Mesendoderm (in vitro differentiated cells): ENCODE results near the gene EIF2AK2.

ENCODE experiments used
- DNase-seq: peaks from one replicate; pipeline ENCODE4 v3.0.0; 2013
- H2AK5ac ChIP-seq: 2 replicates; pipeline ENCODE4 v1.6.1; 2013; ENCODE audit warnings: low read length, inconsistent platforms
- H2BK120ac ChIP-seq: 2 replicates; pipeline ENCODE4 v1.6.1; 2013; ENCODE audit warnings: low read depth, mild to moderate bottlenecking, low read length, moderate library complexity, mixed read lengths
- H2BK15ac ChIP-seq: replicated peaks from 2 replicates; pipeline ENCODE4 v1.6.1; 2013; ENCODE audit warnings: low read depth, mild to moderate bottlenecking, moderate library complexity
- H2BK5ac ChIP-seq: 2 replicates; pipeline ENCODE4 v1.6.1; 2013; ENCODE audit warnings: low read length, inconsistent platforms
- H3K18ac ChIP-seq: 2 replicates; pipeline ENCODE4 v1.6.1; 2013; ENCODE audit warnings: mild to moderate bottlenecking, low read length, mixed read lengths
- H3K23ac ChIP-seq: one replicate; pipeline ENCODE4 v1.6.1; 2013; ENCODE audit warnings: low read length
- H3K27ac ChIP-seq: 2 replicates; pipeline ENCODE4 v1.5.1; 2013; ENCODE audit warnings: low read depth, mild to moderate bottlenecking, inconsistent platforms, low read length, moderate library complexity
- H3K27me3 ChIP-seq: 2 replicates; pipeline ENCODE4 v1.6.1; 2013; ENCODE audit warnings: low read length, control low read depth, mild to moderate bottlenecking, inconsistent platforms; ENCODE audit not compliant: insufficient read depth, poor library complexity
- H3K36me3 ChIP-seq: 2 replicates; pipeline ENCODE4 v1.6.1; 2013; ENCODE audit warnings: low read length, inconsistent platforms; ENCODE audit not compliant: control insufficient read depth, insufficient read depth
- H3K4ac ChIP-seq: one replicate; pipeline ENCODE4 v1.6.1; 2013; ENCODE audit warnings: low read depth, mild to moderate bottlenecking, low read length, moderate library complexity
- H3K4me1 ChIP-seq: 2 replicates; pipeline ENCODE4 v1.6.1; 2013; ENCODE audit warnings: low read depth, low read length, inconsistent platforms; ENCODE audit not compliant: control insufficient read depth
- H3K4me2 ChIP-seq: 2 replicates; pipeline ENCODE4 v1.6.1; 2013; ENCODE audit warnings: low read length
- H3K4me3 ChIP-seq: 2 replicates; pipeline ENCODE4 v1.5.1; 2013; ENCODE audit warnings: mild to moderate bottlenecking, low read length
- H3K56ac ChIP-seq: one replicate; pipeline ENCODE4 v1.6.1; 2013; ENCODE audit warnings: low read length
- H3K79me1 ChIP-seq: 2 replicates; pipeline ENCODE4 v1.6.1; 2013; ENCODE audit warnings: low read length, inconsistent platforms
- H3K79me2 ChIP-seq: 2 replicates; pipeline ENCODE4 v1.6.1; 2013; ENCODE audit warnings: mild to moderate bottlenecking, low read length; ENCODE audit not compliant: control insufficient read depth, insufficient read depth
- H3K9ac ChIP-seq: 2 replicates; pipeline ENCODE4 v1.6.1; 2013; ENCODE audit warnings: low read length, inconsistent platforms
- H4K5ac ChIP-seq: one replicate; pipeline ENCODE4 v1.6.1; 2013; ENCODE audit warnings: low read length
- H4K8ac ChIP-seq: one replicate; pipeline ENCODE4 v1.6.1; 2013; ENCODE audit warnings: low read depth, mild to moderate bottlenecking, control low read depth, low read length, moderate library complexity
- WGBS: extraction: QIAGEN DNeasy Blood & Tissue Kit; methylation state at CpG from one replicate; pipeline ENCODE4 v1.1.7; 2013; ENCODE audit warnings: low lambda C conversion rate, missing lambda C conversion rate; ENCODE audit not compliant: insufficient coverage; ENCODE audit errors: extremely low coverage; 5-methylcytosine and 5-hydroxymethylcytosine counted together

The EIF2AK2 gene

GRCh38 chr2:37191747-37192146 is 35.0 kb upstream of the EIF2AK2 start:
- Histone ChIP-seq H3K79me2 (peaks cover under 1% of the 10 kb centered on the region), H2BK5ac (no peak overlapping the region), H4K8ac (no peak overlapping the region), H3K79me1 (no peaks in the 10 kb centered on the region), H2BK120ac (no peak overlapping the region), H2BK15ac (no peak overlapping the region), H3K27ac (no peak overlapping the region), H3K27me3 (no peaks in the 10 kb centered on the region), H4K5ac (no peak overlapping the region), H3K36me3 (no peaks in the 10 kb centered on the region), H2AK5ac (no peak overlapping the region), H3K4me2 (no peak overlapping the region), H3K56ac (peak overlapping the region; percentile 78), H3K4me1 (peaks cover 9% of the 10 kb centered on the region), H3K9ac (peak overlapping the region; percentile 7), H3K4me3 (no peak overlapping the region), H3K18ac (peak overlapping the region; percentile 33), H3K23ac (no peak overlapping the region), H3K4ac (peak overlapping the region; percentile 25)
- no CpG with 5 or more reads among the region's 6 CpGs for WGBS
- no peak for DNase-seq

GRCh38 chr2:37191253-37191652 is 34.5 kb upstream of the EIF2AK2 start:
- no peak overlapping the region for H3K27ac ChIP-seq
- no peaks in the 10 kb centered on the region for H3K27me3 ChIP-seq
- no peaks in the 10 kb centered on the region for H3K79me1 ChIP-seq
- no peak overlapping the region for H2BK15ac ChIP-seq
- peak overlapping the region; percentile 7 for H3K9ac ChIP-seq
- no peak overlapping the region for H2AK5ac ChIP-seq
- no peak overlapping the region for H2BK120ac ChIP-seq
- H3K79me2 ChIP-seq: no peaks in the 10 kb centered on the region
- H3K18ac ChIP-seq: peak overlapping the region; percentile 33
- peak overlapping the region; percentile 2 for H4K8ac ChIP-seq
- H3K36me3 ChIP-seq: no peaks in the 10 kb centered on the region
- DNase-seq: no peak
- H3K23ac ChIP-seq: no peak overlapping the region
- no peak overlapping the region for H3K4me2 ChIP-seq
- no peak overlapping the region for H4K5ac ChIP-seq
- H3K4me1 ChIP-seq: peaks cover 9% of the 10 kb centered on the region
- H3K56ac ChIP-seq: peak overlapping the region; percentile 78
- no CpG with 5 or more reads among the region's 4 CpGs for WGBS
- H3K4me3 ChIP-seq: no peak overlapping the region
- no peak overlapping the region for H2BK5ac ChIP-seq
- H3K4ac ChIP-seq: peak overlapping the region; percentile 17

- no peak for DNase-seq
- Histone ChIP-seq H2AK5ac (no peak overlapping the region), H3K27ac (no peak overlapping the region), H3K56ac (peak overlapping the region; percentile 45), H3K9ac (no peak overlapping the region), H3K27me3 (no peaks in the 10 kb centered on the region), H3K36me3 (no peaks in the 10 kb centered on the region), H4K5ac (no peak overlapping the region), H3K4me1 (peaks cover 9% of the 10 kb centered on the region), H3K23ac (no peak overlapping the region), H3K4me3 (no peak overlapping the region), H2BK120ac (peak overlapping the region; percentile 69), H3K79me2 (no peaks in the 10 kb centered on the region), H4K8ac (no peak overlapping the region), H3K4ac (no peak overlapping the region), H3K79me1 (no peaks in the 10 kb centered on the region), H3K18ac (peak overlapping the region; percentile 94), H3K4me2 (no peak overlapping the region), H2BK5ac (peak overlapping the region; percentile 0), H2BK15ac (no peak overlapping the region)
- no CpG with 5 or more reads among the region's 4 CpGs for whole genome bisulfite sequencing
These were observed 33.5 kb upstream of the EIF2AK2 start for GRCh38 chr2:37190290-37190689.

GRCh38 chr2:37189452-37190153 is 32.8 kb upstream of the EIF2AK2 start:
- H2BK120ac ChIP-seq: no peak overlapping the region
- H2BK15ac ChIP-seq: no peak overlapping the region
- H4K5ac ChIP-seq: no peak overlapping the region
- peak overlapping the region; percentile 1 for H2AK5ac ChIP-seq
- peak overlapping the region; percentile 76 for H3K27ac ChIP-seq
- no peaks in the 10 kb centered on the region for H3K79me1 ChIP-seq
- no peak overlapping the region for H3K4me3 ChIP-seq
- H3K23ac ChIP-seq: no peak overlapping the region
- H3K36me3 ChIP-seq: no peaks in the 10 kb centered on the region
- peak overlapping the region; percentile 6 for H3K9ac ChIP-seq
- peak overlapping the region; percentile 82 for H3K56ac ChIP-seq
- H3K27me3 ChIP-seq: no peaks in the 10 kb centered on the region
- no peaks in the 10 kb centered on the region for H3K79me2 ChIP-seq
- no CpG with 5 or more reads among the region's 6 CpGs for WGBS
- H2BK5ac ChIP-seq: peak overlapping the region; percentile 70
- H3K4me1 ChIP-seq: peaks cover 9% of the 10 kb centered on the region
- peak overlapping the region; percentile 91 for H3K18ac ChIP-seq
- peak overlapping the region; percentile 46 for H3K4ac ChIP-seq
- no peak overlapping the region for H3K4me2 ChIP-seq
- no peak overlapping the region for H4K8ac ChIP-seq
- peak; percentile 97 for DNase-seq

GRCh38 chr2:37188570-37188969 is 31.8 kb upstream of the EIF2AK2 start, which contains the start of gene SULT6B1:
SULT6B1 (minus strand) TSS chr2:37188670; CDS start chr2:37188640, 30 bp downstream.
- Histone ChIP-seq H3K9ac (peak within 1 kb of the TSS; percentile 6), H2BK15ac (no peak within 1 kb of the TSS), H3K4ac (peak within 1 kb of the TSS; percentile 46), H3K23ac (no peak within 1 kb of the TSS), H3K4me2 (no peak within 1 kb of the TSS), H3K36me3 (no peaks in the 10 kb centered on the region), H3K4me3 (no peak within 1 kb of the TSS), H2BK120ac (no peak within 1 kb of the TSS), H3K18ac (peak within 1 kb of the TSS; percentile 91), H4K8ac (no peak within 1 kb of the TSS), H3K27me3 (no peaks in the 10 kb centered on the region), H3K56ac (peak within 1 kb of the TSS; percentile 82), H4K5ac (no peak within 1 kb of the TSS), H3K4me1 (peaks cover 9% of the 10 kb centered on the region), H2AK5ac (peak within 1 kb of the TSS; percentile 76), H3K79me1 (no peaks in the 10 kb centered on the region), H2BK5ac (peak within 1 kb of the TSS; percentile 70), H3K79me2 (no peaks in the 10 kb centered on the region), H3K27ac (peak within 1 kb of the TSS; percentile 76)
- DNase-seq: no peak
- WGBS: no CpG with 5 or more reads among the region's 2 CpGs
